ENCODE results near the gene CPSF6.
A peak's percentile ranks its signal among the peaks of the same experiment; 100 is the strongest.

Gene CPSF6
- total RNA-seq = 123 to 128 reads per million in 2 donors

DNA sequence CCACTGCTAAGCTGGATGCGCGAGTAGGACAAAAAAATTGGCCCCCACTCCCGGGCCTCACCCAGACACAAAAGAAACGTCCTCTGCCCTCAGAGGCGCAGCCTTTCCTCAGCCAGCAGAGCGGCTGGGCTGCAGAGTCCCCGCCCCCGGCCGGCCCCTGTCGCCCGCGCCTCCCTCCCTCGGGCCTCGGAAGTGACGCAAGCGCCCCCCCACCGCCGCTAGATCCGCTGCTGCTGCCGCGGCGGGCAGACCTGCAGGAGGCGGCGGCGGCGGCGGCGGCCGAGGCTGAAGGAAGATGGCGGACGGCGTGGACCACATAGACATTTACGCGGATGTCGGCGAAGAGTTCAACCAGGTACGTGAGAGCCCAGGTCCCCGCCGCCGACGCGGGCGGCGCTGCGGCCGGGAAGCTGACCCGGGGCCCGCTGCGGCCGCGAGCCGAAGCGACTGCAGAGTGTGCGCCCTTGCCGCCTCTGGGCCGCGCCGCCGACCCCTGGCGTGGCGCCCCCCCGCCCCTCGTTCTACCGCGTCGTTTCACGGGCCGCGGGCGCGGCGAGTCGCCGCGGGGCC, at the start of gene CPSF6:
CPSF6 (plus strand) TSS at position 218 of the 570 bp plus-strand sequence; CDS start at position 296, 78 bp downstream.
- DNase-seq = peak; percentile 94 to 98 (median 95)

- DNase-seq = peak in 1 of 5 experiments; percentile 17
These were observed 42.8 kb upstream of the CPSF6 start for GRCh38 chr12:69196302-69197288.

DNA sequence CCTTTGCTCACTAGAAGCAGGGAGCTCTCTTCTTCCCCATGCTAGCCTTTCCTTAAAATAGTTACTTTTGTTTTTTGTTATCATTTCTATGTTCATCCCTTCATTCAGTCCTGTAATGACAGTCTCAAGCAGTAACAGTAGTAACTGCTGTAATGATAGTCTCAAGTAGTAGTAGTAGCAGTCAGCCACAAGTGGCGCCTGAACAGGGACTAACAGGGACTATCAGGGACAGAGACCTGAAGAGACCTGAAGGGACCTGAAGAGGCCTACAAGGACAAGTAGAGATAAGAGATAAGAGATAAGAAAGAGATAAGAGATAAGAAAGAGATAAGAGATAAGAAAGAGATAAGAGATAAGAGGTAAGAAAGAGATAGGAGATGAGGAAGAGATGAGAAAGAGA, 39.4 kb upstream of the CPSF6 start:
- DNase-seq = peak in 1 of 5 experiments; percentile 8

DNA sequence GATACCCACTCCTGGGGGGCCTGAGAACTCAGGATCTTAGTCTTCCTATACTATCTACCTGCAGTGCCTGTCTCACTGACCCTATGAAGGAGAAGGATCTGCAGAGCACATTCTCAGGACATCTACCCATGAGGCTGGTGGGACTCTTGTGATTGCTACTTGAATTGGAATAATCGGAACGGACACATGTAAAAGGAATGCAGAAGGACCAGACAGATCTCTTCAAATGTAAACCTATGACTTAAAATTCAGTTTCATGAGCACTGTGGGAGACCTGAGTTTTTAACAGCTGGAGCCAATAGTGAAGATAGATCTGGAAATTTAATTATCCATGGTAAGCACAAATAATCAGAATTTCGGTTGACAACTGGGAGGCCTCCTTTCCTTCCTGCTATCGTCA, 35.2 kb upstream of the CPSF6 start:
- no peak for DNase-seq

GRCh38 chr12:69210661-69211060, 28.7 kb upstream of the CPSF6 start:
- DNase-seq = no peak

- DNase-seq = no peak
These were observed 28.2 kb upstream of the CPSF6 start for GRCh38 chr12:69211160-69211559.

DNA sequence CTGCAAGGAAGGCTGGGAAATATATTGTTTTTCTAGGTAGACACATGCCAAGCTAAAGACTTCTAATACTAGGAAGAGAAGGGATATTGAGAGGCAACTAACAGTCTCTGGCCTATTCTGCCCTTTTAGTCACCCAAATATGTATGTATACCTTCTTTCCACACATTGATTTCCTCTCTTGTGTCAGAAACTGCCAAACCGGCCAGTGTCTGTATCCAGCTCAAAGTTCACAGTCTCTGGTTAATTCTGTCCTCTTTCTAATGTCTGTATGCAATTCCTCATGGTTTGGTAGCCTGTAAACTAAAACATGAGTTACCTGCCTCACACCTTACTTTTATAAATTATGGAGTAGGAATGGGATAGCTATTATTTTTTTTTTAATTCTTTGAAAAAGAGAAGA, 25.2 kb upstream of the CPSF6 start:
- no peak for DNase-seq

DNA sequence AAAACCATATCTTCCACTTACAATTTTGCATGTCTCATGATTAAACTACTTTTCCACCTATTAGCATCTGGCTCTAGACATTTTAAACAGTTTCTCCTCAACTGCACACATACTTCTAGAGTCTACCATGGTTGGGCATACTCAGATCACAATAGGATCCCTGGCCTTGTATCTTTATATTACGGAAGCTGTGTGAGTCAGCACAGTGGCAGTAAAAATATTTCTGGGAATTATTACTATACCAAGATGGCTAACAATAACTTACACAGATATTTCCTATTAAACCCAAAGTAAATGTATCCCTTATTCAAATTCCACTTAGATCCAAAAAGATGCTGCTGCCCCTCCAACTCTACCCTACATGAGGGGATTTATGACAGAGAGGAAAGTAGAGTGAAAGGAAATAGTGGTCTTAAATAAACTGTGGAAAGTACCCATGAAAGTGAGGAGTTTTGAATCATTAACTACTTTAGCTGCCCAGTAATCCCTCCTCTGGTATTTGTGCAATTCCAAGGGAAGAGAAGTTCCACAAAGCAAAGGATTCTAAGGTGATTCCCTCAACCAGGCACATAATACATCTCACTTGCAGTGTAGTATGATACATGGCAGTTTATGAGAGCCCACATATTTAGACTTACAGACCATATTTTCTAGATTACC, 14.0 kb upstream of the CPSF6 start:
- DNase-seq = no peak

DNA sequence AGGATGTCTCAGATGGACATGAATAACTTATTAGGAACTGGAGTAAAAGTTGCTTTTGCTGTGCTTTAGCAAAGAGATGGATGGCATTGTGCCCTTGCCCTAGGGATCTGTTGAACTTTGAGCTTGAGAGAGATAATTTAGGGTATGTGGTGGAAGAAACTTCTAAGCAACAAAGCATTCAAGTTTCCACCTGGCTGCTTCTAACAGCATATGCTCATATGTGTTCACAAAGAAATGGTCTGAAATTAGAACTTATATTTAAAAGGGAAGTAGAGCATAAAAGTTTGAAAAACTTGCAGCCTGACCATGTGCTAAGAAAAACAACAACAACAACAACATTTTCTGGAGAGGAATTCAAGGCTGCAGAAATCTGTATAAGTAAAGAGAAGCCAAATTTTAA, 7.9 kb upstream of the CPSF6 start:
- DNase-seq = no peak

DNA sequence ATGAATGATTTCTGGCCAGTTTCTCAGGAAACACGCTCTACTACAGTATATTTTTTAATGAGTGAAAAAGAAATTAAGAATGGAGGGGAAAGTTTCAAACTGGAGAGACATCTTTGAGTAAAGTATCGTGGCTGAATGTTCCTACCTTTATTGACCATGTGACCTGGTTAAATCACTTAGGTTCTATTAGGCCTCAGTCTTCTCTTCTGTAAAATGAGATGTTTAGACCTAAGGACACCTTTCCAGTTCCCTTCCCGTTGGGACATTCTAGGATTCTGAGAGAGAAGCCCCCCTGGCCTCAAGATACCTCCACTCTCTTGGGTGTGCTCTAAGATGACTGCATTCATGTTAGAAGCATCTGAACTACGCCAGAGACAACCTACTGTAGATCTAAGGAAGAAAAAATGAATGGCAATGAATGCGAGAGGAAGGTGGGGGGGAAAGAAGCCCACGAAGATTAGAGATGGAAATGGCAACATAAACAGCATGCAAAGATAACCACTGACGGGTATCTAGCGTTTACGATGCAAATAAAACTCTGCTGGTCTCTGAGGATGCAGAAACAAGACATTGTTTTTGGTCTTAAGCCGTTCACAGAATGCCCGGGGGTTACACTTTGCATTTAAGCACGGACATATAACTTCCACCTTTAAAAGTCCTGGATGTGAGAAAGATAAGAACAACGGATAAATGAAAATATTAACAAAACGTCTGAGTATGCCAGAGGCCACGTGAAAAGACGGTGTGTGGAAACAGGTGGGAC, 599 bp upstream of the CPSF6 start:
- peak in 1 of 5 experiments; percentile 39 for DNase-seq

- DNase-seq = peak; percentile 23 to 65 (median 39)
These were observed 707 bp downstream of the CPSF6 start for GRCh38 chr12:69239922-69240630.

DNA sequence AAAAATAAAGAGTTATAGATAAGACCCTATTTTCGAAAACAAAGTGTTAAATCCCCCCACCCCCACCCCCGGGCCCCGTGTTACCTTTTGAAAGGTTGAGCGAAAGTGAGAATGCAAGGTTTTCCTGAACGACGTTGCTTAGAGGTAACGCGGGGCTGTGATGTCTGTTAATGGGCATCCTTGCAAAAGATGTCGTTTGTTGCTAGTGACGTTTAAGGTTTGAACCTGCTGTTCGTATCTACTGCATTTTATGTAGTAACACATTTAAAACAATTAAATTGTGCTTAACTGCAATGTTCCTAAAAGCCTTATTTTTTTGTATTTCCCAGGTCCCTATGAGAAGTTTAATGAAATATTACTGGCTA, 1.2 kb downstream of the CPSF6 start:
- DNase-seq = peak in 3 of 5 experiments; percentile 18 to 76 (median 29)

- no peak for DNase-seq
These were observed 2.2 kb downstream of the CPSF6 start for GRCh38 chr12:69241438-69242092.

DNA sequence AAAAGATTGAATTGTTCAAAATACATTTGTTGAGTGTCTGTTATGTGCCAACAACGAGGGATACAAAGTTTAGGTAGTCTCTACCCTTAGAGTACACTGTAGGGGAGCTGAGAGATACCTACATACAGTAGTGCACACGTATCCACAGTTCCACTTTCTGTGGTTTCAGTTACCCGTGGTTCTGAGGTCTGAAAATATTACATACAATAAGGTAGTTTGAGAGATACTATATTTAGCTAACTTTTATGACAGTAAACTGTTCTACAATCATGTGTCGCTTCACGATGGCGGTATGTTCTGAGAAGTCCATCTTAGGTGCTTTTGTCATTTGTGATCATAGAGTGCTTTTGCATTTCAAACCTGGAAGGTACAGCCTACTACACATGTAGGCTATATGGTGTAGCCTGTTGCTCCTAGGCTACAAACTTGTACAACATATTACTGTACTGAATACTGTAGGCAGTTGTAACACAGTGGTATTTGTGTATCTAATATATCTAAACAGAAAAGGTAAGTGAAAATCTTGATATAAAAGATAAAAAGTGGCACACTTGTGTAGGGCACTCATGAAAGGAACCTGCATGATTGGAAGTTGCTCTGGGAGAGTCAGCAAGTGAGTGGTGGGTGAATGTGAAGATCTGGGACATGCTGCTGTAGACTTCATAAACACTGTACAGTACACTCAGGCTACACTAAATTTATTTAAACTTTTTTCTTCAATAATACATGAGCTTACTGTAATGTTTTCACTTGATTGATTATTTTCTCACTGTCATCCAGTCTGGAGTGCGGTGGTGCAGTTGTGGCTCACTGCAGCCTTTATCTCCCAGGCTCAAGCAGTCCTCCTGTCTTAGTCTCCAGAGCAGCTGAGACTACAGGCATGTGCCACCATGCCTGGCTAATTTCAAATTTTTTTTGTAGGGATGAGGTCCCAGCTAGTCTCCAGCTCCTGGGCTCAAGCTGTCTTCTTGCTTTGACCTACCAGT, 4.0 kb downstream of the CPSF6 start:
- DNase-seq = peak in 1 of 5 experiments; percentile 64

- DNase-seq = peak in 1 of 5 experiments; percentile 59
These were observed 8.1 kb downstream of the CPSF6 start for GRCh38 chr12:69247268-69248018.

DNA sequence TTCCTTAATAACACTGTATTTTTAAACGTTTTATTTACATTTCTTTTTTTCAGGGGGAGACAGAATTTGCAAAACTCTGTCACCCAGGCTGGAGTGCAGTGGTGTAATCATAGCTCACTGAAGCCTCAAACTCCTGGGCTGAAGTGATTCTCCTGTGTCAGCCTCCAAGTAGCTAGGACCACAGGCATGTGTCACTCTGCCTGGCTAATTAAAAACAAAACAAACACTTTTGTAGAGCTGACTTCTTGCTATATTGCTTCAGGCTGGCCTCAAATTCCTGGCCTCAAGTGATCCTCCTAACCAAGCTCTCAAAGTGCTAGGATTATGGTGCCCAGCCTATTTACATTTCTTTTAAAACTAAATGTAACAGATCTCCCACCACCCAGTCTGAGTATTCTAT, 12.7 kb downstream of the CPSF6 start:
- no peak for DNase-seq

DNA sequence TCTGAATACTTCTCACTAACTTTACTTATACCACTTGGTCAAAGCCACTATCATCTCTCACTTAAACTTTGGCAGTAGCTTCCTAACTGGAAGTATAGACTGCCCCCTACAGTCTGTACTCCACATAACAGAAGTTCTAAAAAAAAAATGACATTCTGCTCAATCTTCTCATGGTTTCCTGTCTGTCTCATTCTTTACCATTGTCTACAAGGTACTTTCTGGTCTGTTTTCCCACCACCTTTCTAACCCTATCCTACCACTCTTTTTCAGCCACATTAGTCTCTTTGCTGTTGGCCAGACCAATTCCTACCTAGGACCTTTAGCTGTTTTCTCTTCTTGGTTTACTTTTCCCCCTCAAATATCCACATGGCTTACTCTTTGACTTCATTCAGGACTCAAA, 14.7 kb downstream of the CPSF6 start:
- peak in 2 of 5 experiments; percentile 50 to 82 for DNase-seq

DNA sequence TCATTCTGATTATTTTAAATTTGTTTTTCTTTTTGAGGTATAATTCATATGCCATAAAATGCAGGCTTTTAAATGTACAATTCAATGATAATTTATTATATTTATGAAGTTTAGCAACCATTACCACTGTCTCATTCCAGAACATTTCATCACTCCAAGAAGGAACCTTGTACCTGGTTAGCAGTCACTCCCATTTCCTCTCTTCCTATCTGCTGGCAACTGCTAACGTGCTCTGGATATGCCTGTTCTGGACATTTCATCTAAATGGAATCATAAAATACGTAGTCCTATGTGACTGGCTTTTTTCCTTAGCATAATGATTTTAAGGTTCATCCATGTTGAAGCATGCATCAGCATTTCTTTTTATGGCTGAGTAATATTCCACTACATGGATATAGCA, 15.5 kb downstream of the CPSF6 start:
- no peak for DNase-seq

DNA sequence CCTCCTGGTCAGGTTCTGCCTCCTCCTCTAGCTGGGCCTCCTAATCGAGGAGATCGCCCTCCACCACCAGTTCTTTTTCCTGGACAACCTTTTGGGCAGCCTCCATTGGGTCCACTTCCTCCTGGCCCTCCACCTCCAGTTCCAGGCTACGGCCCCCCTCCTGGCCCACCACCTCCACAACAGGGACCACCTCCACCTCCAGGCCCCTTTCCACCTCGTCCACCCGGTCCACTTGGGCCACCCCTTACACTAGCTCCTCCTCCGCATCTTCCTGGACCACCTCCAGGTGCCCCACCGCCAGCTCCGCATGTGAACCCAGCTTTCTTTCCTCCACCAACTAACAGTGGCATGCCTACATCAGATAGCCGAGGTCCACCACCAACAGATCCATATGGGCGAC, 19.3 kb downstream of the CPSF6 start:
- DNase-seq = no peak

All from T-helper 2 cell (primary cell).